HepG2 (cell line): ENCODE results near the gene ASB8. TPM values are rescaled to one million over a fixed set of nuclear protein-coding genes. Genes with fewer than 3 reads are reported as not detected.

ENCODE experiments used
- ATAC-seq: fragments of 200-7000 bp; cut with Tn5 transposase; 3 replicates; pipeline ENCODE4 v1.9.1; 2020; ENCODE audit warnings: mild to moderate bottlenecking, moderate library complexity
- BruUV-seq: library from RNA; stranded (reverse); fragments of 400-500 nt; replicated peaks from 2 replicates; lab custom pipeline; 2021; lab: Mats Ljungman, UMichigan
- CTCF ChIA-PET: fragments of 300-600 bp; formaldehyde crosslinking; extraction: SDS; loops from one replicate; lab custom pipeline; 2021; ENCODE audit warnings: low total read pairs, inconsistent platforms, low intra/inter-chr PET ratio; lab: Yijun Ruan, JAX
- POLR2A ChIA-PET: fragments of 350-600 bp; sonication (Branson Sonifier 250); formaldehyde crosslinking; loops from one replicate; lab custom pipeline; 2020; ENCODE audit warnings: antibody characterized with exemption, inconsistent platforms; lab: Yijun Ruan, JAX
- DNase-seq: peaks from one replicate; pipeline ENCODE4 v3.0.0-alpha.2; 2015; ENCODE audit warnings: low spot score
- FAIRE-seq: peaks from 3 replicates; lab custom pipeline; 2011; peaks lifted over from hg19 to GRCh38; lab: Jason Lieb, UNC
- H2AFZ ChIP-seq: one replicate; pipeline ENCODE4 v1.6.1; 2011; ENCODE audit warnings: low read length, inconsistent platforms
- H3K27ac ChIP-seq: fragments of 300-600 bp; 3 replicates; pipeline ENCODE4 v1.8.0; 2011; ENCODE audit warnings: mixed run types, mild to moderate bottlenecking, mixed read lengths, low read length, inconsistent platforms; ENCODE audit not compliant: insufficient read depth; ENCODE audit errors: extremely low read length
- H3K27me3 ChIP-seq, 2 experiments: fragments of 200-600 bp in 1 of 2; 2 replicates in 1 of 2; 3 replicates in 1 of 2; pipeline versions ENCODE4 v1.6.0 to v1.8.0; 2011; ENCODE audit warnings: low read length in 2 of 2, mild to moderate bottlenecking in 2 of 2, moderate library complexity in 2 of 2, inconsistent platforms in 1 of 2; ENCODE audit not compliant: insufficient read depth in 2 of 2, control insufficient read depth in 1 of 2
- H3K36me3 ChIP-seq, 2 experiments: fragments of 200-600 bp in 1 of 2; replicated peaks in 1 of 2; 2 replicates in 1 of 2; 3 replicates in 1 of 2; pipeline versions ENCODE4 v1.5.1 to v1.8.0; 2011; ENCODE audit warnings: low read length in 2 of 2, inconsistent platforms in 1 of 2; ENCODE audit not compliant: insufficient read depth in 2 of 2, control insufficient read depth in 1 of 2
- H3K4me1 ChIP-seq: 2 replicates; pipeline ENCODE4 v1.5.1; 2012; ENCODE audit warnings: low read length, inconsistent platforms; ENCODE audit not compliant: insufficient read depth
- H3K4me2 ChIP-seq: 2 replicates; pipeline ENCODE4 v1.6.0; 2011; ENCODE audit warnings: low read depth, low read length, inconsistent platforms
- H3K4me3 ChIP-seq, 3 experiments: fragments of 200-600 bp in 1 of 3; sonication (generic), shearing (Covaris generic) in 1 of 3; replicated peaks in 1 of 3; 2 replicates each; pipeline ENCODE4 v1.5.1; 2011 to 2016; ENCODE audit warnings: low read length in 3 of 3, inconsistent platforms in 2 of 3, low read depth in 2 of 3, mild to moderate bottlenecking in 2 of 3, control low read depth in 1 of 3, mixed read lengths in 1 of 3; ENCODE audit not compliant: insufficient read depth in 1 of 3
- H3K79me2 ChIP-seq: one replicate; pipeline ENCODE4 v1.6.1; 2011; ENCODE audit warnings: low read length, inconsistent platforms; ENCODE audit not compliant: insufficient read depth
- H3K9ac ChIP-seq: 2 replicates; pipeline ENCODE4 v1.6.0; 2011; ENCODE audit warnings: mild to moderate bottlenecking, low read depth, low read length, inconsistent platforms; ENCODE audit not compliant: insufficient read depth
- H3K9me3 ChIP-seq: 2 replicates; pipeline ENCODE4 v1.5.1; 2012; ENCODE audit warnings: mild to moderate bottlenecking, low read length
- H4K20me1 ChIP-seq: 2 replicates; pipeline ENCODE4 v1.6.0; 2011; ENCODE audit warnings: inconsistent platforms, mild to moderate bottlenecking, low read length, moderate library complexity; ENCODE audit not compliant: insufficient read depth
- FOXC1 ChIP-seq: sonication (generic); formaldehyde crosslinking; IDR thresholded peaks from 2 replicates; pipeline ENCODE4 v1.8.0; 2022; ENCODE audit warnings: mild to moderate bottlenecking, missing genetic modification reagents, borderline replicate concordance
- MTA3 ChIP-seq: sonication (generic); formaldehyde crosslinking; IDR thresholded peaks from 2 replicates; pipeline ENCODE4 v1.4.0; 2020; ENCODE audit warnings: missing genetic modification reagents
- TBX2 ChIP-seq: sonication (generic); formaldehyde crosslinking; IDR thresholded peaks from 2 replicates; pipeline ENCODE4 v1.5.0; 2020; ENCODE audit warnings: missing genetic modification reagents, mild to moderate bottlenecking, borderline replicate concordance
- TSC22D2 ChIP-seq: sonication (generic); formaldehyde crosslinking; IDR thresholded peaks from 2 replicates; pipeline ENCODE4 v1.5.1; 2020; ENCODE audit warnings: missing genetic modification reagents, mild to moderate bottlenecking, borderline replicate concordance
- ZNF253 ChIP-seq: sonication (generic); formaldehyde crosslinking; IDR thresholded peaks from 2 replicates; pipeline ENCODE4 v1.8.0; 2022; ENCODE audit warnings: mild to moderate bottlenecking, missing genetic modification reagents, borderline replicate concordance
- whole genome bisulfite sequencing: methylation state at CpG from one replicate; pipeline ENCODE4 v1.1.6; 2017; ENCODE audit warnings: low lambda C conversion rate; 5-methylcytosine and 5-hydroxymethylcytosine counted together
- in situ Hi-C: cut with HindIII; loops from 2 replicates; pipeline ENCODE4 v1.10.0; 2017; ENCODE audit warnings: low pct_unique_long_range_greater_than_20kb; ENCODE audit not compliant: extremely low pct_ligation_motif_present
- intact Hi-C: fragments of 100-400 bp; cut with micrococcal nuclease; formaldehyde crosslinking; loops from one replicate; pipeline ENCODE4 v1.10.0; 2022; ENCODE audit not compliant: unreplicated experiment
- polyA plus RNA-seq, 8 experiments: library from polyadenylated mRNA; depleted of rRNA in 3 of 8; stranded (reverse) in 7 of 8; unstranded in 1 of 8; fragments of >200 nt; fragmentation: Illumina TruSeq in 4 of 8; extraction: Trizol in 4 of 8; gene quantifications; 2 replicates each; pipeline versions ENCODE4 v1.2.1 to v1.2.3, GENCODE V29; 2011 to 2016; ENCODE audit warnings: low read depth in 4 of 8, missing spikeins in 1 of 8, mixed read lengths in 1 of 8; ENCODE audit not compliant: insufficient read depth in 1 of 8
- total RNA-seq, 5 experiments: library from RNA; depleted of rRNA; stranded (reverse); fragments of >200 nt; fragmentation: Illumina TruSeq; extraction: Trizol; gene quantifications; 2 replicates each; pipeline ENCODE4 v1.2.3, GENCODE V29; 2016; ENCODE audit warnings: low read depth in 1 of 5
- TF ChIP-seq, protein P1 (sequence below): sonication (generic); formaldehyde crosslinking; IDR thresholded peaks from 2 replicates; pipeline ENCODE4 v1.4.0; 2020; ENCODE audit warnings: missing genetic modification reagents, mild to moderate bottlenecking, borderline replicate concordance
- TF ChIP-seq, protein P2 (sequence below): sonication (generic); formaldehyde crosslinking; IDR thresholded peaks from 2 replicates; pipeline ENCODE4 v1.8.0; 2022; ENCODE audit warnings: missing genetic modification reagents, low read depth, mild to moderate bottlenecking, borderline replicate concordance
- TF ChIP-seq, protein P3 (sequence below): fragments of 450-650 bp; IDR thresholded peaks from 2 replicates; pipeline ENCODE4 v1.6.1; 2016

The ASB8 gene
- total and polyA plus RNA-seq, 2 of the 13 experiments (the other 11 are each of a cell fraction or from before 2014, with no cell fraction given) = 14.0 to 15.5 TPM

DNA sequence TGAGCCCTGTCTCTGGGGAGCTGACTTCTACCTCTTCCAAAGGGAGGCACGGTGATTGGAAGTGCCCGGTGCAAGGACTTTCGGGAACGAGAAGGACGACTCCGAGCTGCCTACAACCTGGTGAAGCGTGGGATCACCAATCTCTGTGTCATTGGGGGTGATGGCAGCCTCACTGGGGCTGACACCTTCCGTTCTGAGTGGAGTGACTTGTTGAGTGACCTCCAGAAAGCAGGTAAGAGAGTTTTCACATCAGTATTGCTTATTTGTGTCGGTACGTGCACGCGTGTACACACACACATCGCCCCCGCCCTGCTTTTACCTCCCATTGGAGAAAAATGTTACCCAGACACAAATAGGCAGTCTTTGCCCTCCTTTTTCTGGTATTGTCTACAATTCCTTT lies 24.5 kb downstream of the ASB8 start:
- in situ Hi-C loops = no loop called here
- BruUV-seq = no TSS peak
- no peaks in the 10 kb centered on the region for H3K36me3 ChIP-seq
- TF ChIP-seq ZNF253 (no peak), FOXC1 (no peak), TSC22D2 (CRISPR knock-in tag) (no peak), TBX2 (CRISPR knock-in tag) (no peak), MTA3 (no peak)
- TF ChIP-seq, protein P1, sequence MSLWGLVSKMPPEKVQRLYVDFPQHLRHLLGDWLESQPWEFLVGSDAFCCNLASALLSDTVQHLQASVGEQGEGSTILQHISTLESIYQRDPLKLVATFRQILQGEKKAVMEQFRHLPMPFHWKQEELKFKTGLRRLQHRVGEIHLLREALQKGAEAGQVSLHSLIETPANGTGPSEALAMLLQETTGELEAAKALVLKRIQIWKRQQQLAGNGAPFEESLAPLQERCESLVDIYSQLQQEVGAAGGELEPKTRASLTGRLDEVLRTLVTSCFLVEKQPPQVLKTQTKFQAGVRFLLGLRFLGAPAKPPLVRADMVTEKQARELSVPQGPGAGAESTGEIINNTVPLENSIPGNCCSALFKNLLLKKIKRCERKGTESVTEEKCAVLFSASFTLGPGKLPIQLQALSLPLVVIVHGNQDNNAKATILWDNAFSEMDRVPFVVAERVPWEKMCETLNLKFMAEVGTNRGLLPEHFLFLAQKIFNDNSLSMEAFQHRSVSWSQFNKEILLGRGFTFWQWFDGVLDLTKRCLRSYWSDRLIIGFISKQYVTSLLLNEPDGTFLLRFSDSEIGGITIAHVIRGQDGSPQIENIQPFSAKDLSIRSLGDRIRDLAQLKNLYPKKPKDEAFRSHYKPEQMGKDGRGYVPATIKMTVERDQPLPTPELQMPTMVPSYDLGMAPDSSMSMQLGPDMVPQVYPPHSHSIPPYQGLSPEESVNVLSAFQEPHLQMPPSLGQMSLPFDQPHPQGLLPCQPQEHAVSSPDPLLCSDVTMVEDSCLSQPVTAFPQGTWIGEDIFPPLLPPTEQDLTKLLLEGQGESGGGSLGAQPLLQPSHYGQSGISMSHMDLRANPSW (CRISPR knock-in tag) = no peak
- TF ChIP-seq, protein P2, sequence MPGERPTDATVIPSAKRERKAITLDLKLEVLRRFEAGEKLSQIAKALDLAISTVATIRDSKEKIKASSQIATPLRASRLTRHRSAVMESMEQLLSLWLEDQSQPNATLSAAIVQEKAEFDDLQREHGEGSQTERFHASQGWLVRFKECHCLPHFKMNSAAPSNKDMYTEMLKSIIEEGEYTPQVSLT = no peak
- TF ChIP-seq, protein P3, sequence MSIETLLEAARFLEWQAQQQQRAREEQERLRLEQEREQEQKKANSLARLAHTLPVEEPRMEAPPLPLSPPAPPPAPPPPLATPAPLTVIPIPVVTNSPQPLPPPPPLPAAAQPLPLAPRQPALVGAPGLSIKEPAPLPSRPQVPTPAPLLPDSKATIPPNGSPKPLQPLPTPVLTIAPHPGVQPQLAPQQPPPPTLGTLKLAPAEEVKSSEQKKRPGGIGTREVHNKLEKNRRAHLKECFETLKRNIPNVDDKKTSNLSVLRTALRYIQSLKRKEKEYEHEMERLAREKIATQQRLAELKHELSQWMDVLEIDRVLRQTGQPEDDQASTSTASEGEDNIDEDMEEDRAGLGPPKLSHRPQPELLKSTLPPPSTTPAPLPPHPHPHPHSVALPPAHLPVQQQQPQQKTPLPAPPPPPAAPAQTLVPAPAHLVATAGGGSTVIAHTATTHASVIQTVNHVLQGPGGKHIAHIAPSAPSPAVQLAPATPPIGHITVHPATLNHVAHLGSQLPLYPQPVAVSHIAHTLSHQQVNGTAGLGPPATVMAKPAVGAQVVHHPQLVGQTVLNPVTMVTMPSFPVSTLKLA = no peak
- CTCF ChIA-PET = no interaction called here
- H3K4me3 ChIP-seq = no peak overlapping the region
- 80% methylated on average over 14 of the region's 14 CpGs for WGBS
- DNase-seq (no peak), ATAC-seq (no peak), FAIRE-seq (no peak)
- no peaks in the 10 kb centered on the region; a peak in 1 of 5 replicates for H3K27me3 ChIP-seq
- no peaks in the 10 kb centered on the region for H3K9me3 ChIP-seq
- no peaks in the 10 kb centered on the region for H3K79me2 ChIP-seq
- no peak overlapping the region for H3K9ac ChIP-seq
- POLR2A ChIA-PET = no interaction called here
- intact Hi-C loops = no loop called here
- no peaks in the 10 kb centered on the region for H3K4me1 ChIP-seq
- no peak overlapping the region for H3K4me2 ChIP-seq
- H3K27ac ChIP-seq = no peak overlapping the region
- no peaks in the 10 kb centered on the region for H4K20me1 ChIP-seq
- H2AFZ ChIP-seq = no peak overlapping the region
